Fibroblast of pulmonary artery (primary cell): Measurements from ENCODE around the gene ENAM.
"Not testable (repeated sequence)": the region's sequence is repeated elsewhere in the genome, so short reads cannot be mapped to it uniquely, and the experiment has no call there.

Experiments
- DNase-seq: peaks from one replicate; pipeline ENCODE4 v3.0.0-alpha.2; 2010; ENCODE audit warnings: low read depth
- H3K4me3 ChIP-seq: replicated peaks from 2 replicates; pipeline ENCODE4 v1.5.1; 2011; ENCODE audit warnings: low read depth, mild to moderate bottlenecking, control low read depth, low read length, moderate library complexity
- CTCF ChIP-seq: IDR thresholded peaks from 2 replicates; pipeline ENCODE4 v1.5.1; 2011; ENCODE audit warnings: mild to moderate bottlenecking, control low read depth, low read length, inconsistent platforms; ENCODE audit errors: missing control alignments

ENAM gene

GRCh38 chr4:70627620-70628019, 924 bp upstream of the ENAM start:
- no peak for TF ChIP-seq CTCF
- no peak for DNase-seq
- no peak overlapping the region for H3K4me3 ChIP-seq

- no peak overlapping the region for H3K4me3 ChIP-seq
- no peak for TF ChIP-seq CTCF
- no peak for DNase-seq
These were observed 1.0 kb downstream of the ENAM start for GRCh38 chr4:70629469-70630090.

- no peak for TF ChIP-seq CTCF
- no peak for DNase-seq
- H3K4me3 ChIP-seq, result no peak overlapping the region
These were observed 1.6 kb downstream of the ENAM start for GRCh38 chr4:70630162-70630561.

- TF ChIP-seq CTCF, result no peak
- no peak overlapping the region for H3K4me3 ChIP-seq
- peak; percentile 56 for DNase-seq
These were observed 3.5 kb downstream of the ENAM start for GRCh38 chr4:70632028-70632427.

GRCh38 chr4:70634482-70634881, 5.9 kb downstream of the ENAM start:
- no peak for DNase-seq
- no peak for TF ChIP-seq CTCF
- no peak overlapping the region for H3K4me3 ChIP-seq

- no peak for TF ChIP-seq CTCF
- DNase-seq, result no peak
- H3K4me3 ChIP-seq, result no peak overlapping the region
These were observed 8.8 kb downstream of the ENAM start for GRCh38 chr4:70637239-70637913.

GRCh38 chr4:70640192-70640591, 11.6 kb downstream of the ENAM start:
- no peak overlapping the region for H3K4me3 ChIP-seq
- no peak for TF ChIP-seq CTCF
- DNase-seq, result no peak

- not testable (repeated sequence) for H3K4me3 ChIP-seq, DNase-seq
These were observed 22.2 kb downstream of the ENAM start for GRCh38 chr4:70650741-70651140.
